Measurements from ENCODE around the gene KIFC1. TPM values are rescaled to one million over a fixed set of nuclear protein-coding genes. Genes with fewer than 3 reads are reported as not detected.

Gene KIFC1
- total and polyA plus RNA-seq, 9 of the 15 experiments (the other 6 are each of a cell fraction or from before 2014, with no cell fraction given) = 1.3 to 95.2 (median 76.9) TPM

DNA sequence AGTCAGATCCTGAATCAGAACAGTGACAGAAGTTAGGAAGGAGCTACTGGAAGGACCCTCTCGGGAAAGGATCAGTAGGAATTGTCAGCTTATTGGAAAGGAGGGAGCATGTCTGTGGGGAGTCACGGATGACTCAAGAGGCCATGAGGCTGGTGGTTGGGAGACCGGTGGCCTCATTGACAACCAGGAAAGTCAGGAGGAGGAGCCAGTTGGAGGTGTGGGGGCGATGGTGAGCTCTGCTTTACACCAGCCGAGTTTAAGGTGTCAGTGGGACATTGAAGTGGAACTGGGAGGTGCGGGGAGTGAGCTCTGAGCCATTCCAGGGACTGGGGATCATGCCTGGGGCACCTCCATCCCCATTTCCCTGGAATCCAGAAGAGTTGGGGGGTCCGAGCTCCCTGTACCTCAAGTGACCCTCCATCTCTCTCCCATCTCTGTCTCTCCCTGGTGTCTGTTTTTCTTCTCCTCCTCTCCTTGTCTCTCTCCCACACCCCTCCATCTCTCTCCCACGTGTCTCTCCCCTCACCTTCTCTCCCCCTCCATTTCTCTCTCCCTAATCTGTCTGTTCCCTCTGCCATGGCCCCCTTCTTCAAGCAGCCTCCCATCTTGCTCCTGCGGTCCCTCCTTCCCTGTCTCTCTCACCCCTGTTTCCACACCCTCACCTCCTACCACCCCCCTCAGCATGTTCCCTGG, 48.5 kb downstream of the KIFC1 start (continued):
- TF ChIP-seq, protein P1, sequence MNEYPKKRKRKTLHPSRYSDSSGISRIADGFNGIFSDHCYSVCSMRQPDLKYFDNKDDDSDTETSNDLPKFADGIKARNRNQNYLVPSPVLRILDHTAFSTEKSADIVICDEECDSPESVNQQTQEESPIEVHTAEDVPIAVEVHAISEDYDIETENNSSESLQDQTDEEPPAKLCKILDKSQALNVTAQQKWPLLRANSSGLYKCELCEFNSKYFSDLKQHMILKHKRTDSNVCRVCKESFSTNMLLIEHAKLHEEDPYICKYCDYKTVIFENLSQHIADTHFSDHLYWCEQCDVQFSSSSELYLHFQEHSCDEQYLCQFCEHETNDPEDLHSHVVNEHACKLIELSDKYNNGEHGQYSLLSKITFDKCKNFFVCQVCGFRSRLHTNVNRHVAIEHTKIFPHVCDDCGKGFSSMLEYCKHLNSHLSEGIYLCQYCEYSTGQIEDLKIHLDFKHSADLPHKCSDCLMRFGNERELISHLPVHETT (CRISPR knock-in tag; conservative IDR thresholded peaks at IDR 0.05 in 1 of 2, IDR thresholded peaks at IDR 0.05 in 1 of 2) = no peak
- TF ChIP-seq, protein P2, sequence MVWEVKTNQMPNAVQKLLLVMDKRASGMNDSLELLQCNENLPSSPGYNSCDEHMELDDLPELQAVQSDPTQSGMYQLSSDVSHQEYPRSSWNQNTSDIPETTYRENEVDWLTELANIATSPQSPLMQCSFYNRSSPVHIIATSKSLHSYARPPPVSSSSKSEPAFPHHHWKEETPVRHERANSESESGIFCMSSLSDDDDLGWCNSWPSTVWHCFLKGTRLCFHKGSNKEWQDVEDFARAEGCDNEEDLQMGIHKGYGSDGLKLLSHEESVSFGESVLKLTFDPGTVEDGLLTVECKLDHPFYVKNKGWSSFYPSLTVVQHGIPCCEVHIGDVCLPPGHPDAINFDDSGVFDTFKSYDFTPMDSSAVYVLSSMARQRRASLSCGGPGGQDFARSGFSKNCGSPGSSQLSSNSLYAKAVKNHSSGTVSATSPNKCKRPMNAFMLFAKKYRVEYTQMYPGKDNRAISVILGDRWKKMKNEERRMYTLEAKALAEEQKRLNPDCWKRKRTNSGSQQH (CRISPR knock-in tag; IDR thresholded peaks at IDR 0.05) = peak; percentile 93
- TF ChIP-seq RHOXF2B (CRISPR knock-in tag; conservative IDR thresholded peaks at IDR 0.05) (no peak), DACH1 (IDR thresholded peaks at IDR 0.05; ENCODE audit: partially characterized antibody) (no peak), YBX1 (IDR thresholded peaks at IDR 0.05) (no peak), RUNX1 (IDR thresholded peaks at IDR 0.05; ENCODE audit: low read depth) (no peak), ZZZ3 (IDR thresholded peaks at IDR 0.05) (no peak), ZNF507 (tag; conservative IDR thresholded peaks at IDR 0.05) (no peak), NFE2L1 (tag; IDR thresholded peaks at IDR 0.05; ENCODE audit: borderline replicate concordance, low read depth) (no peak), SUPT5H (IDR thresholded peaks at IDR 0.05) (peak; percentile 50; the same call in 1 of the 2 replicates), POLR2A (conservative IDR thresholded peaks at IDR 0.05) (no peak), SMARCA5 (IDR thresholded peaks at IDR 0.05) (0 out of 2 replicates have a peak, but pooled peaks have one; percentile 15), DIDO1 (tag; IDR thresholded peaks at IDR 0.05; ENCODE audit: low read depth) (0 out of 2 replicates have a peak, but pooled peaks have one; percentile 28), HNRNPL (IDR thresholded peaks at IDR 0.05; ENCODE audit: low read depth, low read length) (no peak), ASH1L (IDR thresholded peaks at IDR 0.05; ENCODE audit: borderline replicate concordance, low read depth, partially characterized antibody) (peak; percentile 52), ZNF695 (CRISPR knock-in tag; IDR thresholded peaks at IDR 0.05) (no peak), NBN (IDR thresholded peaks at IDR 0.05; ENCODE audit: low read depth) (peak; percentile 39; the same call in 1 of the 2 replicates), MAFK (IDR thresholded peaks at IDR 0.05; ENCODE audit: low read length) (no peak), ELF4 (CRISPR knock-in tag; IDR thresholded peaks at IDR 0.05) (peak; percentile 74)
- TF ChIP-seq, protein P3, sequence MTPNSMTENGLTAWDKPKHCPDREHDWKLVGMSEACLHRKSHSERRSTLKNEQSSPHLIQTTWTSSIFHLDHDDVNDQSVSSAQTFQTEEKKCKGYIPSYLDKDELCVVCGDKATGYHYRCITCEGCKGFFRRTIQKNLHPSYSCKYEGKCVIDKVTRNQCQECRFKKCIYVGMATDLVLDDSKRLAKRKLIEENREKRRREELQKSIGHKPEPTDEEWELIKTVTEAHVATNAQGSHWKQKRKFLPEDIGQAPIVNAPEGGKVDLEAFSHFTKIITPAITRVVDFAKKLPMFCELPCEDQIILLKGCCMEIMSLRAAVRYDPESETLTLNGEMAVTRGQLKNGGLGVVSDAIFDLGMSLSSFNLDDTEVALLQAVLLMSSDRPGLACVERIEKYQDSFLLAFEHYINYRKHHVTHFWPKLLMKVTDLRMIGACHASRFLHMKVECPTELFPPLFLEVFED (CRISPR knock-in tag; conservative IDR thresholded peaks at IDR 0.05) = peak; percentile 93
- TF ChIP-seq, protein P4, sequence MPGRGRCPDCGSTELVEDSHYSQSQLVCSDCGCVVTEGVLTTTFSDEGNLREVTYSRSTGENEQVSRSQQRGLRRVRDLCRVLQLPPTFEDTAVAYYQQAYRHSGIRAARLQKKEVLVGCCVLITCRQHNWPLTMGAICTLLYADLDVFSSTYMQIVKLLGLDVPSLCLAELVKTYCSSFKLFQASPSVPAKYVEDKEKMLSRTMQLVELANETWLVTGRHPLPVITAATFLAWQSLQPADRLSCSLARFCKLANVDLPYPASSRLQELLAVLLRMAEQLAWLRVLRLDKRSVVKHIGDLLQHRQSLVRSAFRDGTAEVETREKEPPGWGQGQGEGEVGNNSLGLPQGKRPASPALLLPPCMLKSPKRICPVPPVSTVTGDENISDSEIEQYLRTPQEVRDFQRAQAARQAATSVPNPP (IDR thresholded peaks at IDR 0.05; ENCODE audit: borderline replicate concordance, insufficient read depth, insufficient read length) = no peak
- TF ChIP-seq, protein P5, sequence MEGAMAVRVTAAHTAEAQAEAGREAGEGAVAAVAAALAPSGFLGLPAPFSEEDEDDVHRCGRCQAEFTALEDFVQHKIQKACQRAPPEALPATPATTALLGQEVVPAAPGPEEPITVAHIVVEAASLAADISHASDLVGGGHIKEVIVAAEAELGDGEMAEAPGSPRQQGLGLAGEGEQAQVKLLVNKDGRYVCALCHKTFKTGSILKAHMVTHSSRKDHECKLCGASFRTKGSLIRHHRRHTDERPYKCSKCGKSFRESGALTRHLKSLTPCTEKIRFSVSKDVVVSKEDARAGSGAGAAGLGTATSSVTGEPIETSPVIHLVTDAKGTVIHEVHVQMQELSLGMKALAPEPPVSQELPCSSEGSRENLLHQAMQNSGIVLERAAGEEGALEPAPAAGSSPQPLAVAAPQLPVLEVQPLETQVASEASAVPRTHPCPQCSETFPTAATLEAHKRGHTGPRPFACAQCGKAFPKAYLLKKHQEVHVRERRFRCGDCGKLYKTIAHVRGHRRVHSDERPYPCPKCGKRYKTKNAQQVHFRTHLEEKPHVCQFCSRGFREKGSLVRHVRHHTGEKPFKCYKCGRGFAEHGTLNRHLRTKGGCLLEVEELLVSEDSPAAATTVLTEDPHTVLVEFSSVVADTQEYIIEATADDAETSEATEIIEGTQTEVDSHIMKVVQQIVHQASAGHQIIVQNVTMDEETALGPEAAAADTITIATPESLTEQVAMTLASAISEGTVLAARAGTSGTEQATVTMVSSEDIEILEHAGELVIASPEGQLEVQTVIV (CRISPR knock-in tag; IDR thresholded peaks at IDR 0.05; ENCODE audit: borderline replicate concordance) = no peak
